GM21717 (cell line): ENCODE data around the gene MDN1.
"Not testable (repeated sequence)": the region's sequence is repeated elsewhere in the genome, so short reads cannot be mapped to it uniquely, and the experiment has no call there.

Source experiments
- ATAC-seq: cut with Tn5 transposase; IDR thresholded peaks from one replicate; pipeline ENCODE4 v1.9.1; 2021; ENCODE audit warnings: mild to moderate bottlenecking, moderate library complexity; ENCODE audit not compliant: unreplicated experiment

The MDN1 gene

GRCh38 chr6:89775150-89775549 is 44.4 kb downstream of the MDN1 start:
- no peak for ATAC-seq

DNA sequence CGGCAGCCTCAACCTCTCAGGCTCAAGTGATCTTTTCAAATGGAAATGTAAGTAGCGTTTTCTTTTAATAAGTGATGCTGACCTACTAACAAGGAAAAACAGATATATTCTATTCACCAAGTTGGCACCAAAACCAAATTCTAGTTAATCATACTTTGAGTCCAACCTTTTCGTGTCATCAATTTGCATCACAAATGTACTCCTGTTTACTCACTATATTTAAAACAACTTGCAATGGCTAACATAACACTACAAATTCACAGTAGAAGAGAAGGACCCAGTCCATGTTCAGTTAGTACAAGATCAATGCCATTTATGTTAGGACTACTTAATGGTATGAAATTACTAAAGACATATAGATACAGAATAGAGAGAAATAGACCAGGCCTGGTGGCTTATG is 50.0 kb downstream of the MDN1 start:
- no peak for ATAC-seq

- no peak for ATAC-seq
These were observed 51.3 kb downstream of the MDN1 start for GRCh38 chr6:89768324-89768723.

GRCh38 chr6:89763550-89763949 is 56.0 kb downstream of the MDN1 start:
- no peak for ATAC-seq

DNA sequence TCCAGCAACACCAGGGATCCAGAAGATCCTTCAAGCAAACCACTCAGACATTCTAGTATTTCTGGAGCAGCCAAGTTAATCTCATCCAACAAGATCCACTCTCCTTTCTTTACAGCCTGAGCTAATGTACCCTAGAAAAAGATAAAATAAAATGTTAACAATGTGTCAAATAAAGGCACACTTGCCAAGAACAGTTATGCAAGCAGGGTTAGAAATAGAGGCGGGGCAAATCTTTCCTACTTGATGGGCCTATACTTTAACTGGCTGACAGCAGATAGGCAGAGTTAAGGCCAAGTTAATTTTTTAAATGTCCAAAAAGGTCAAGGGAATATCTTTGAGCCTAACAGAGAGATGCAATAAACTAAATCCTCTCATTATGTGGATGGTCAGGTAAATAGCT is 60.8 kb downstream of the MDN1 start:
- ATAC-seq, result no peak

DNA sequence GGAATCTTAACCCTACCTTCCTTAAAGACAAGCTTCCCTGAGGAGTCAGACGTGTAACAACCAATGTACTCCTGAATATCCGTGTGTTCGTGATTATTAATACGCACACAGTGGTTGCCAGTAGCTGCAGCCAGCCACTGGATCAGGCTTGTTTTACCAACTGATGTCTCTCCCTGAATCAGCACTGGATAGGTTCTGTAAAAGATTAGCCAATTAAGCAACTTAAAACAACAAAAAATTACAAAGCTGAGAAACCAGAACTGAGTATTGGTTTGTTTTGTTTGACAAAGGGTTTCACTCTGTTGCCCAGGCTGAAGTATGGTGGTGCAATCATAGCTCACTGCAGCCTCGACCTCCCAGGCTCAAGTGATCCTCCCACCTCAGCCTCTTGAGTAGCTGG is 69.3 kb downstream of the MDN1 start:
- no peak for ATAC-seq

DNA sequence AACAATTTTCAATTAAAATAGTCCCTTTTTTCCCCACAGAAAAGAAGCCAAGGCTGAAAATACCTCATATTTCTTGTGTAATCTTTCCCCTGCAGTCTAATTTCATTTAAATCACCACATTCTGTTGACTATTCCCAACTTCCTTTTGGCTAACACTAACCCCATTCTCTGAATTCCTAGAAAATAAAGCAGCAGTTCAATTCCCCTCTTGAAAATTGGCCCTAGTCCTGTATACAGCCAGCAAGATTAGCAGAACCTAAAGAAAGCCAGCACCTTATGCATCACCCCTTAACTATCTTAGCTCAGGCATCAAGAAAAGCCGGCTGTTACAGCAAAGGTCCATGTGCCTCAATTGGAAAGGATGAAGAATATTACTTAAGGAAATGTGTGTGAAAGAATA is 69.7 kb downstream of the MDN1 start:
- no peak for ATAC-seq

DNA sequence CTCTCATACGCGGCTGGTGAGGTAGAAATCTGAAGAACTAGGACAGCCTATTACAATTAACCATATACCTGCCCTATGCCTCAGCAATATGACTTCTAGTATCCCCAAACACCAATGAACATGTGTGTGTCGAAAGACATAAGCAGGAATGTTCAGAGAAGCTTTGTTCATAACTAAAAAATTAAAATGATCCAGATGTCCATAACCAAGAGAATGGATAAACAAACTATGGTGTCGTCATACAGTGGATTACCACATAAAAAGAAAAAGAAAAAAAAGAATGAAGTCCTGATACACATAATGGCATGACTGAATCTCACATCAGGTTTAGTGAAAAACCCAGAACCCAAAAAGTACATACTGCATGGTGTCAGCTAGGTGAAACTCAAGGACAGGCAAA is 73.9 kb downstream of the MDN1 start:
- ATAC-seq, result no peak

- ATAC-seq, result no peak
These were observed 74.5 kb downstream of the MDN1 start for GRCh38 chr6:89745096-89745495.

DNA sequence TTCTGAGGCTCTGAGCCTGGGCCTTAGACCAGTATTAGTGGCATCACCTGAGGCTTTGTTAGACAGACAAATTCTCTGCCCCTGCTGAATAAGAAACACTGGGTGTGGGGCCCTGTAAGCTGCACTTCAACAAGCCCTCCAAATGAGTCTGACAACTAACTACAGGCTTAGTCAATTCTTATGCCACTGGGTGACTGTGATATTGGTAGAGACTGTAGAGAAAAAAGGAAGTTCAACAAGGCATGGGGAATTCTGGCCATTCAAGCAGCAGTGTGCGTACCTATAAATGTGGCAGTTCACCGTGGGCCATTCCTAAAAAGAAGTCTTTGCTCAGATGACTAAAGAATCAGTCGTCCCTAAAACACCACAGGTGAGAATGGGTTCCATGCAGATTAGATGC is 82.7 kb downstream of the MDN1 start:
- ATAC-seq, result no peak

DNA sequence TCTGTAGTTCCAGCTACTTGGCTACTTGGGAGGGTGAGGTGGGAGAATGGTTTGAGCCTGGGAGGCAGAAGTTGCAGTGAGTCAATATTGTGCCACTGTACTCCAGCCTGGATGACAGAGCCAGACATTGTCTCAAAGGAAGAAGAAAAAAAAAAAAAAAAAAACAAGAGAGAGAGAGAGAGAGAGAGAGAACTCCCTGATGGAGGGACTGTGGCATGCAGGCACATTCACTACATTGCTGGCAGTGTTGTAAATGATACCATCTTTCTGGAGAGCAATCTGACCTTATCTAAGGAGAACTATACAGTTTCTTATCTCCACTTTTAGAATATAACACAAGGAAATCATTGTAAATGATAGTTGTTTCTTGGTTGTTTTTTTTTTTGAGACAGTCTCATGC is 85.1 kb downstream of the MDN1 start:
- no peak for ATAC-seq

DNA sequence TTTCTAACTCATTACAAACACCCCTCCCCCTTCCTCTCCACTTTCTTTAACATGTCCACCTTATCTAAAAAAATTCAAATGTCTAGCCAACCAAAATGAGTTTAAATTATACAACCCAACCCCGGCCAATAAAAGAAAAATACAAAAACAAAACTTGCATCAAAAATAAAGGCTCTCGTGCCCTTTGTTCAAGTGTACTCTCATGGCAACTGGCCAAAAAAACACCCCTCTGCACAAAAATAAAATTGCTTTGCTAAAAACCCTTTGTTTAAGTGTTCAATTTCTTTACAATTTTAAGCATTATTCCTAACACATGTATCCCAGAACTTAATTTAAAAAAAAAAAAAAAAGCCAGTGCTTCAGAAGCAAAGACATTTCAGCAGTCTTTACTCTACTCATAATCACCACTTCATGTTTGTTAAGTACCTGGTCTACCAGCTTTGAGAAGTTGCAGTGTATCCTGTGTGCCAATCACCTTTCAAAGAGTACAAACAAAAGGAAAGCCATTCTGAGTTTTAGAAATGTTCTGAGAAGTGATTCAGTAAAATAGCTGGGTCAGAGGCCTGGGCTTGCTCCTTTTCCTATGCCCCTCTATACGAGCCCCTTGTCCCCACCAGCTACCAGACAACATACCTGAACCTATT is 87.5 kb downstream of the MDN1 start:
- ATAC-seq, result no peak

GRCh38 chr6:89731262-89731661 is 88.3 kb downstream of the MDN1 start:
- not testable (repeated sequence) for ATAC-seq

DNA sequence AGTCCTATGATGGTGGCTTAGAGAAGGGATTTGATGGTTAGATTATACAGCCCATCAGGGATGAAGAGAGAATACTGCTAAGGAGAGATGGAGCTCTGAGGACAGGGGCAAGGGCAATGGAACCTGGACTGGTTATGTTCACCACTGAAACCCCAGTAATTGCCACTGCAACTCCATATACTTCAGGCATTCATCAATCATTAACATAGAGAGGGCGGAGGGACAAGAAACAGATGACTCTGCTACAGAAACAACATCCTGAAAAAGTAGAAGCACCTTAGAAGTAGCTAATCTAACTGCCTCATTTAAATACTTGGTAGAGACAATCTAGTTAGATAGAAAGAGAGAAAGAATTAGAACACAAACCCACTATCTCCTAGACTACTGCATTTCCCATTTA is 89.8 kb downstream of the MDN1 start:
- ATAC-seq, result no peak

GRCh38 chr6:89727501-89727900 is 92.1 kb downstream of the MDN1 start:
- ATAC-seq, result no peak

DNA sequence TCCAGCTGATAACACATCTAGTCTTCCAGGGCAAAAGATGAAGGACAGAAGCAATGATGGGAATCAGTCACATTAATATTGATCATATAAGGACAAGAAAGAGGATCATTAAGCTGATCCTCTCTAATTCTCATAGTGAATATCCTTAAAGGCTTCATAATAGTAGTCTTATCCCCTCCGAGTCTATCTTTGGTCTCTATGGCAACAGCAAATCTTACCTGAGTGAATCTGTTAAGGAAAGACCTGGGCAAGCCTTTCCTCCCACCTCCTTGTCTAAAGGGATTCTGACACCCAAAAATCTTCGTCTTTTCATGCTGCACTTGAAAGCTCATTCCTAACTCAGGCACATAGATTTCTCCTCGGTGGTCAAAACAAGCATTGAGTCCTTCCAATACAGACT is 94.6 kb downstream of the MDN1 start:
- ATAC-seq, result no peak

- ATAC-seq, result no peak
These were observed 96.5 kb downstream of the MDN1 start for GRCh38 chr6:89723046-89723445.

DNA sequence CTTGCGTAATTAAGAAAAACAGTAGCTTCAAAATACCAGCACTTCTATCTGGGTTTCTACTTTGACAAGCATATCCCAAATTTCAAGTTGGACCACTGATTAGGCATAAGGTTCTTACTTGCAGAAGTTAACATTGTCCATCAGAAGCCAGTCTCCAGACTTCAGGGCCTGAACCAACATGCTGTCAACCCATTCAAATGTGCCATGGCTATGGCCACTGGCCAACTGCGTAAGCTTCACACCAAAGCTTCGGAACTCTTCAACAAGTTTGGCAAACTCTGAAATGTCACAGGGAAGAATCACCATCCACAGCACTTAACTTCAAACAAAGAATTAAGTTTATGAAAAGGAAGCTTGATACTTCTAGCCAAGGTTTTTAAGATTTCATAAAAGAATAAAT is 103.1 kb downstream of the MDN1 start:
- ATAC-seq, result no peak

DNA sequence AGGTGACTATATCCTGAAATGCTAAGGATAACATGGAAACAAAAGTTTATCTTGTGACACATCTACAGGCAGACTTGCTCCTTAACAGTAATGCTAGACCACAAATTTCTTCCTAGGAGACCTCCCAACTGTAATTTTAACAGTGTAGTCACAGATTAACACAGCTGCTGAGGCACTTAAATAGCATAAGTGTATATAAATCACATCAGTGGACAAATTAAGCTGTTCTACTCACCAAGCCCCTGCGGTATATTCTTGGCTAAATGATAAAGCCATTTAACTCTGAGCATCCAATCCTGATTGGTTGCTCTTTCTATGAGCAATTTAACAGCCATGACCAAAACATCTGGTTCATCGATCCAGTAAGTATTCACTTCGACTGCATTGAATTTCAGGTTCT is 107.8 kb downstream of the MDN1 start:
- ATAC-seq, result no peak

DNA sequence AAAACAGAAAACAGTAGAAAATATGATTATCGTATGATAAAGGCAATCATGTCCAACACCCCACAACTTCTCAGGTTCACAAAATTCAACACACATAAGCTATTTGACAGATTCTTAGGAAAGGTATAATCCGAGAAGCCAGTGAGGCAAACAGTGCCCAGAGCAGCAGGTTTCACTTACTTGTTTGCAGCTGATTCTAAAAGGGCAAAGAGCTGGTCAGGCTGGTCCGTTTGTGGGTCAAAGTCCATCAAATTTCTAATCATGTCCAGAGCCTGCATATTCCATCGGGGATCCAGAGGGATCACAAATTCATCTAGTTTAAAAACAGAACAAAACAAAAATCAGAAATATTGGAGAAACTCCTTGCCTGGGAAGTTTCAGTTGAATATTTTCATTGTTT is 111.3 kb downstream of the MDN1 start:
- ATAC-seq, result no peak

GRCh38 chr6:89707766-89708165 is 111.8 kb downstream of the MDN1 start:
- no peak for ATAC-seq

GRCh38 chr6:89706121-89706520 is 113.5 kb downstream of the MDN1 start:
- ATAC-seq, result no peak

GRCh38 chr6:89703292-89703691 is 116.3 kb downstream of the MDN1 start:
- ATAC-seq, result no peak

DNA sequence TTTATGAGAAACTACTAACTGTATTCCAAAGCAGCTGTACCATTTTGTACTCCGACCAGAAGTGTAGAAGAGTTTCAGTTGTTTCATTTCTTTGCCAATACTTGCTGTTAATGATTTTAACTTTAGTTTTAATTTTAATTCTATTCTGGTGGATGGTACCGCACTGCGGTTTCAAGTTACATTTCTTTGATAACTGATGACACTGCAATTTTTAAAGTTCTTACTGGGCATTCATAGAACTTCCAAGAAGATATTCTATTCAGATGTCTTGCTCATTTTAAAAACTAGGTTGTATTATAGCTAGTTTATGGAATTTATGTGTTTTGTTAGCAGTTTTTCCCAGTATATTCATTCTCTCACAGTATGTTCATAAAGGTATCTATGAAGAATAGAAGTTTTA is 117.2 kb downstream of the MDN1 start:
- ATAC-seq, result no peak
